HUES64 (cell line): ENCODE measurements around the gene PLCE1. TPM values are rescaled to one million over a fixed set of nuclear protein-coding genes. Genes with fewer than 3 reads are reported as not detected.
A peak's percentile ranks its signal among the peaks of the same experiment; 100 is the strongest.
"Not testable (repeated sequence)": the region's sequence is repeated elsewhere in the genome, so short reads cannot be mapped to it uniquely, and the experiment has no call there.

ENCODE experiments used
- H3K27ac ChIP-seq: 2 replicates; pipeline ENCODE4 v1.7.0; 2013; ENCODE audit warnings: low read depth, low read length, inconsistent platforms
- H3K27me3 ChIP-seq: 2 replicates; pipeline ENCODE4 v1.6.1; 2013; ENCODE audit warnings: mild to moderate bottlenecking, low read length; ENCODE audit not compliant: insufficient read depth
- H3K36me3 ChIP-seq: 2 replicates; pipeline ENCODE4 v1.6.1; 2013; ENCODE audit warnings: mild to moderate bottlenecking, low read length; ENCODE audit not compliant: insufficient read depth
- H3K4me1 ChIP-seq: 2 replicates; pipeline ENCODE4 v1.6.1; 2013; ENCODE audit warnings: mild to moderate bottlenecking, low read length, moderate library complexity; ENCODE audit not compliant: insufficient read depth
- H3K4me3 ChIP-seq: 2 replicates; pipeline ENCODE4 v1.5.1; 2013; ENCODE audit warnings: mild to moderate bottlenecking, low read length, moderate library complexity
- H3K9ac ChIP-seq: 2 replicates; pipeline ENCODE4 v1.6.1; 2013; ENCODE audit warnings: mild to moderate bottlenecking, low read depth, low read length
- H3K9me3 ChIP-seq: 2 replicates; pipeline ENCODE4 v1.6.1; 2013; ENCODE audit warnings: low read depth, low read length; ENCODE audit not compliant: insufficient read depth
- WGBS: fragments of 150-250, 120-280 bp; methylation state at CpG from one replicate; pipeline ENCODE4 v1.1.7; 2013; ENCODE audit warnings: missing lambda C conversion rate; 5-methylcytosine and 5-hydroxymethylcytosine counted together
- polyA plus RNA-seq, 2 experiments: library from polyadenylated mRNA; stranded (reverse); fragments of 50-300 nt; gene quantifications; one replicate each; pipeline ENCODE4 v1.2.3, GENCODE V29; 2013

Gene PLCE1
- 0.55 TPM for polyA plus RNA-seq (2013, experiment 1 of 2)
- polyA plus RNA-seq (2013, experiment 2 of 2): 0.70 TPM

GRCh38 chr10:93993782-93994437, at the start of gene PLCE1:
TSS of gene PLCE1 (plus strand) at chr10:93993931. CDS start at chr10:94031047, 37,116 bp downstream.
- Histone ChIP-seq H3K4me1 (peaks cover 20% of the 10 kb centered on the region; the same call in 1 of the 2 replicates), H3K27ac (no peak within 1 kb of the TSS), H3K36me3 (no peaks in the 10 kb centered on the region), H3K4me3 (peak within 1 kb of the TSS; percentile 59), H3K9ac (peak within 1 kb of the TSS; percentile 36), H3K9me3 (no peaks in the 10 kb centered on the region), H3K27me3 (peaks cover 83% of the 10 kb centered on the region)
- under 1% methylated on average over 83 of the region's 83 CpGs for WGBS

DNA sequence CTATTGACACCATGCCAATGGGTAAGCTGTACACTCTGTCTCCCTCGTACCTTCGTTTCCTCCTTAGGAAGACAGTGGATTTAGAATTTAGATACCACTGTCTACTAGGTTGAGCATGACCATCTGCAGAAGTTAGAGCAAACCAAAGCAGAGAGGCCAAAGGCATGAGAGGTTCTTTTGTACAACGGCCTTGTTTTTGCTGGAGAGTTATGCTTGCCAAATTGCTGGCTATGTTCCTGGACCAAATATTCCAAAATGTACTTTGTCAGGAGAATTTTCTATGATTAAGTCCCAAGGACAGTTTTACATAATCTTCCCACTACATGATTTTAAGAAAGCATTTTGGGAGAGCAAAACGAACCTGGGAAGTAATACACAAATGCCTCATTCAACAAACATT, 47.9 kb upstream of the PLCE1 start:
- no peak overlapping the region for H3K27ac ChIP-seq
- no peak overlapping the region for H3K4me3 ChIP-seq
- no peak overlapping the region for H3K9ac ChIP-seq
- no peaks in the 10 kb centered on the region for H3K27me3 ChIP-seq
- no peaks in the 10 kb centered on the region for H3K9me3 ChIP-seq
- H3K4me1 ChIP-seq: no peaks in the 10 kb centered on the region
- no peaks in the 10 kb centered on the region for H3K36me3 ChIP-seq
- WGBS: 96% methylated on average over 4 of the region's 4 CpGs

DNA sequence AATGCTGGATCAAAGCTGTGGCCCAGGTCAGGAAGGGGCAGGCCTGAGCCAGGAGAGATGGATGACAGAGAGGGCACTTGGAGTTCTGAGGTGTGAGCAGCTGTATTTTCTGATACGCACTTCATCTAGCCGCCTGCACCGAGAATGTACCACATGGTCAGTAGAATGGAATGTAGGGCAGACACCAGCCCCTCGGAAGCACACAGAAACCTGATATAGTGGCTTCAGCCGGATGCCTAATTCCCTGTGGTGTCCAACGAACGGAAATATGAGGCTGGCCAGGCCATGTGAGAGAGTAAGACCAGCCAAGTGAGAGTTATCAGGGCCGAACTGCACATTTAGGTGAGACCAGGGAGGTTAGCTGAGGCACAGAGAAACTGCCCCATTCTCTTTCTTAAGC, 46.7 kb upstream of the PLCE1 start:
- H3K4me3 ChIP-seq: no peak overlapping the region
- H3K9ac ChIP-seq: no peak overlapping the region
- H3K27me3 ChIP-seq: no peaks in the 10 kb centered on the region
- no peaks in the 10 kb centered on the region for H3K9me3 ChIP-seq
- WGBS: 91% methylated on average over 8 of the region's 8 CpGs
- H3K27ac ChIP-seq: no peak overlapping the region
- no peaks in the 10 kb centered on the region for H3K36me3 ChIP-seq
- H3K4me1 ChIP-seq: no peaks in the 10 kb centered on the region

DNA sequence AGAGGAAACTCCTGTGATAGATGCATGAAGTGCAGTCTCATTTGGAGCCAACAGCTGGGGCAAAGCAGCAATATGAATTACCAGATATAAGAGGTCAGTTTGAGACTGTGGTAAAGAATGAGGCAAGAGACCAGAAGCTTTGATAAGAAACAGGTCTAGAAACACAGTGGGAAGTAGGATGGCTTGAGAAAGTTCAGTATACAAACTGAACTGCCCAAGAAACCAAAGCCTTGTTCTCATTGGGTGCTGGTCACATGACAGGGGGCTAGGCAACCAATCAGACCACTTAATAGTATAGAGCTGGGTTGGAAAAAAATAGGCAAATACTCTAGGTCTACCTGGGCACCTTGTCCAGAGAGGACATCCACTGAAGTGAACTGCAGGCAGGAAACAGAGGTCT, 46.2 kb upstream of the PLCE1 start:
- Histone ChIP-seq H3K36me3 (no peaks in the 10 kb centered on the region), H3K4me1 (no peaks in the 10 kb centered on the region), H3K27me3 (no peaks in the 10 kb centered on the region), H3K4me3 (no peak overlapping the region), H3K9me3 (no peaks in the 10 kb centered on the region), H3K27ac (no peak overlapping the region), H3K9ac (no peak overlapping the region)

GRCh38 chr10:93951905-93952304, 41.8 kb upstream of the PLCE1 start:
- 77% methylated on average over 1 of the region's 2 CpGs for WGBS
- H3K36me3 ChIP-seq: no peaks in the 10 kb centered on the region
- no peaks in the 10 kb centered on the region for H3K27me3 ChIP-seq
- H3K27ac ChIP-seq: no peak overlapping the region
- no peaks in the 10 kb centered on the region for H3K9me3 ChIP-seq
- H3K4me3 ChIP-seq: no peak overlapping the region
- H3K4me1 ChIP-seq: no peaks in the 10 kb centered on the region
- no peak overlapping the region for H3K9ac ChIP-seq

GRCh38 chr10:93954299-93954698, 39.4 kb upstream of the PLCE1 start:
- no peaks in the 10 kb centered on the region for H3K4me1 ChIP-seq
- H3K9ac ChIP-seq: no peak overlapping the region
- no peaks in the 10 kb centered on the region for H3K27me3 ChIP-seq
- no peak overlapping the region for H3K27ac ChIP-seq
- H3K9me3 ChIP-seq: no peaks in the 10 kb centered on the region
- H3K36me3 ChIP-seq: no peaks in the 10 kb centered on the region
- H3K4me3 ChIP-seq: no peak overlapping the region
- WGBS: 99% methylated on average over 3 of the region's 8 CpGs

DNA sequence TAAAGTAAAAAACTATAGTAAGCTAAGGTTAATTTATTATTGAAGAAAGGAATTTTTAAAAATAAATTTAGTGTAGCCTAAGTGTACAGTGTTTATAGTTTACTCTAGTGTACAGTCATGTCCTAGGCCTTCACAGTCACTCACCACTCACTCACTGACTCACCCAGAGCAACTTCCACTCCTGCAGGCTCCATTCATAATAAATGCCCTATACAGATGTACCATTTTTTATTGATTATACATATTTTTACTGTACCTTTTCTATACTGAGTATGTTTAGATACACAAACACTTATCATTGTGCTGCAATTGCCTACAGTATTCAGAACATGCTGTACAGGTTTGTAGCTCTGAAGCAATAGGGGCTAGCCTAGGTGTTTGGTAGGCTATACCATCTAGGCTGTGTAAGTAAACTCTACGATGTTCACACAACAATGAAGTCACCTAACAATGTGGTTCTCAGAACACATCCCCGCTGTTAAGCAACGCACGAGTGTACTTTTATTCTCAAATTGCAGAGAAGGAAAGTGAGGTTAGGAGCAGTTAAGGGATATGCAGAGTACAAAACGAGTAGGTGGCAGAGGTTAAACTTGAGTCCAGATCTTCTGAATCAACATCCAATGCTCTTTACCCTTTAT, 38.9 kb upstream of the PLCE1 start:
- H3K36me3 ChIP-seq: no peaks in the 10 kb centered on the region
- no peak overlapping the region for H3K9ac ChIP-seq
- no peak overlapping the region for H3K27ac ChIP-seq
- H3K4me3 ChIP-seq: no peak overlapping the region
- no peaks in the 10 kb centered on the region for H3K27me3 ChIP-seq
- no peaks in the 10 kb centered on the region for H3K4me1 ChIP-seq
- WGBS: 98% methylated on average over 5 of the region's 5 CpGs
- no peaks in the 10 kb centered on the region for H3K9me3 ChIP-seq

DNA sequence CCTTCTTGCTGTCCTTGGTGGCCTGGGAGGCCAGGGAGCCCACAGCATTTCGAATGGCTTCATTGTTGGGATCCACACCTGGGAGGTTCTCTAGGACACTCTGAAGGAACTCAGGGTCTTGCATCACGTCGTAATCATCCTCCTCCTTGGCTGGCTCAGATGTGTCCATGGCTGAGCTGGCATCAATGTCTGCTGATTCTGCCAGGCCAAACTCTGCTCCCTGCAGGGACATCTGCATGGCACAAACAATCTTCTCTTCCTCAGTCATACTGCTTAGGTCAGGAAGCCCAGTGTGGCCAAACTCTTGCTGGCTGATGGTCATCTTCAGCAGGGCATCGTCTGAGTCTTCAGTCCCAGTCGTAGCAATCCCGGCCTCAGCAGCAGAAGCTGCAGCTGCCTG, 34.9 kb upstream of the PLCE1 start:
- Histone ChIP-seq H3K4me1 (no peaks in the 10 kb centered on the region), H3K9me3 (no peaks in the 10 kb centered on the region), H3K27ac (no peak overlapping the region), H3K9ac (no peak overlapping the region), H3K4me3 (no peak overlapping the region), H3K27me3 (no peaks in the 10 kb centered on the region), H3K36me3 (no peaks in the 10 kb centered on the region)
- 94% methylated on average over 6 of the region's 6 CpGs for WGBS

DNA sequence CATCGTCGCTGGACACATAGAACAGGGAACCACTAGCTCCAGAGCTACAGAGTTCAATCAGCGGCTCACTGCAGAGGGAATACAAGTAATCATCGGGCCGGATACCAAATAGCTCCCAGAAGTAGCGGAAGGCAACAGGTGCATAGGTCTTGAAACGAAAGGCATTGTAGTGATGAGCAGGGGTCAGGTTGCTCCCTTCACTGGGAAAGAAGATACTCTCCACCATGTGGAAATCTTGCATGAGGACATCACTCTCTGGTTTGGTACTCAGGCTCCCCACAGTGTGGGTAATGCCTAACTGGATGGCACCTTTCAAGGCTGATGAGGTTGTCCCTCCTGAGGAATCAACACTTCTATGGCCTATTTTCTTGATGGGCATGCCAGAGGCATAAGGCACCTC, 32.7 kb upstream of the PLCE1 start:
- not testable (repeated sequence) for H3K9me3 ChIP-seq, H3K36me3 ChIP-seq, H3K4me1 ChIP-seq, H3K27ac ChIP-seq, H3K9ac ChIP-seq, H3K4me3 ChIP-seq, H3K27me3 ChIP-seq
- WGBS: 97% methylated on average over 7 of the region's 7 CpGs

DNA sequence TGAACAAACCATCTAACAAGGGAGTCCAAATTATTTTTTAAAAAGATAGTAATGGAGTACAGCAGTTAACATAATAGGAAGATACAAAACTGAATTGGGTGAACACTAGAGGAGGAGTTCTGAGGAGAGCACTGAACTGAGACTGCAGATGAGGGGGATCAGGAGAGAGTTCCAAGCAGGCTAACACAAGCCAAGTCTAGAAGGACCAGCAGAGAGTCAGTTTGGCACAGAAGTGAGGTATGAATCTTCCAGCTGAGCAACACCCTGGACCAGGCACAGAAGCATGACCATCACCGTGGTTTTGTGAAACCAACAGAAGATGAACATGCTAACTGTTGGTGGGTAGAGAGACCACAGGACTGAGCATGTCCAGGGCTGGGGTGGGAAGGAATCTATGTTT, 30.8 kb upstream of the PLCE1 start:
- 93% methylated on average over 1 of the region's 1 CpG for WGBS
- Histone ChIP-seq H3K4me1 (no peaks in the 10 kb centered on the region), H3K4me3 (no peak overlapping the region), H3K9ac (no peak overlapping the region), H3K9me3 (no peaks in the 10 kb centered on the region), H3K27me3 (no peaks in the 10 kb centered on the region), H3K27ac (no peak overlapping the region), H3K36me3 (no peaks in the 10 kb centered on the region)

GRCh38 chr10:93963434-93963833, 30.3 kb upstream of the PLCE1 start:
- Histone ChIP-seq H3K9me3 (no peaks in the 10 kb centered on the region), H3K27ac (no peak overlapping the region), H3K4me1 (no peaks in the 10 kb centered on the region), H3K36me3 (no peaks in the 10 kb centered on the region), H3K4me3 (no peak overlapping the region), H3K27me3 (no peaks in the 10 kb centered on the region), H3K9ac (no peak overlapping the region)
- 96% methylated on average over 5 of the region's 5 CpGs for WGBS

DNA sequence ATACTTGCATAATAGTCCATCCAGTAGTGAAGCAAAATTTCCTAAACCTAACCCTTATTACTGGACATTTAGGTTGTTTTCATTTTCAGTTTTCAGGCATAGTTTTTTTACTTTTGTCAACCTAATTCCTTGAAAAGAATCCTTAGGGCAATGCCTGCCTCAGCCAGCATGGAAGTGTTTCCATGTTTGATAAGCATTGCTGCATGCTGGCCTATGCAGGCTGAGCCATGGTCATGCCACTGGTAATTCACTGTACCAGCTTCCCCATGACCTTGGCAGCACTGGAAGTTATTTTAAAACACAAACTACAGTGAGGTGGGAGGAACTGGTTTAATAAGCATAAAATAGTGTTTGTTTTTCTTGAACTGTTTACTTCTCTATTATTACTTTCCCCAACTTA, 27.8 kb upstream of the PLCE1 start:
- H3K4me1 ChIP-seq: no peaks in the 10 kb centered on the region
- no peak overlapping the region for H3K4me3 ChIP-seq
- H3K27me3 ChIP-seq: no peaks in the 10 kb centered on the region
- no peak overlapping the region for H3K27ac ChIP-seq
- peaks cover 3% of the 10 kb centered on the region; the same call in 1 of the 2 replicates for H3K9me3 ChIP-seq
- H3K36me3 ChIP-seq: no peaks in the 10 kb centered on the region
- H3K9ac ChIP-seq: no peak overlapping the region
